Esophagus squamous epithelium (tissue), 5 donors: ENCODE measurements around the gene PSMB10. TPM values are rescaled to one million over a fixed set of nuclear protein-coding genes. Genes with fewer than 3 reads are reported as not detected.

Experiments used
- DNase-seq: peaks from one replicate; lab custom pipeline; 2025; lab: John Stamatoyannopoulos, UW
- H3K27ac ChIP-seq, 4 donors: fragments of 200-600 bp; sonication (generic); one replicate each; pipeline ENCODE4 v1.5.1; 2016 to 2019; ENCODE audit warnings: mild to moderate bottlenecking in 1 of 4
- H3K27me3 ChIP-seq, 4 donors: fragments of 200-600 bp; sonication (generic); 1 replicate in 3 of 4; 2 replicates in 1 of 4; pipeline versions ENCODE4 v1.5.1 to v1.6.0; 2017 to 2021; ENCODE audit warnings: antibody characterized with exemption in 1 of 4
- H3K36me3 ChIP-seq, 3 donors: fragments of 200-600 bp; sonication (generic); one replicate each; pipeline ENCODE4 v1.5.1; 2016 to 2019
- H3K4me1 ChIP-seq, 3 donors: fragments of 200-600 bp; sonication (generic); one replicate each; pipeline ENCODE4 v1.5.1; 2017 to 2019
- H3K4me3 ChIP-seq, 4 donors: fragments of 200-600 bp; sonication (generic); 1 replicate in 3 of 4; 2 replicates in 1 of 4; pipeline ENCODE4 v1.5.1; 2016 to 2019; ENCODE audit warnings: mild to moderate bottlenecking in 2 of 4, moderate library complexity in 1 of 4
- H3K9me3 ChIP-seq, 3 donors: fragments of 200-600 bp; sonication (generic); one replicate each; pipeline ENCODE4 v1.5.1; 2016 to 2019
- POLR2A ChIP-seq, 4 donors: fragments of 450-650 bp; IDR thresholded peaks; one replicate each; pipeline ENCODE4 v1.6.1; 2017; ENCODE audit warnings: antibody characterized with exemption in 4 of 4, mild to moderate bottlenecking in 4 of 4, moderate library complexity in 3 of 4
- WGBS, 2 donors: methylation state at CpG; one replicate each; pipeline ENCODE4 v1.1.5; 2018; 5-methylcytosine and 5-hydroxymethylcytosine counted together
- intact Hi-C: fragments of 100-400 bp; cut with DNase I; formaldehyde crosslinking; loops from one replicate; pipeline ENCODE4 v1.15.0; 2022
- total RNA-seq, 4 donors: library from RNA; depleted of rRNA; stranded (reverse); fragments of >200 nt; gene quantifications; one replicate each; pipeline ENCODE4 v1.1.0, GENCODE V29; 2016
- TF ChIP-seq, protein P1 (sequence below), 6 experiments: fragments of 450-650 bp in 4 of 6; fragments of 200-600 bp in 2 of 6; sonication (generic) in 2 of 6; IDR thresholded peaks; one replicate each; pipeline ENCODE4 v1.5.1; 2016 to 2019; ENCODE audit warnings: antibody characterized with exemption in 6 of 6, mild to moderate bottlenecking in 4 of 6, moderate library complexity in 4 of 6
- donor health status: DM: yes; HTN: yes; CAD: no.

The PSMB10 gene
- total RNA-seq, 4 donors from 2014 or later, result 20.7 to 28.4 (median 25.3) TPM

DNA sequence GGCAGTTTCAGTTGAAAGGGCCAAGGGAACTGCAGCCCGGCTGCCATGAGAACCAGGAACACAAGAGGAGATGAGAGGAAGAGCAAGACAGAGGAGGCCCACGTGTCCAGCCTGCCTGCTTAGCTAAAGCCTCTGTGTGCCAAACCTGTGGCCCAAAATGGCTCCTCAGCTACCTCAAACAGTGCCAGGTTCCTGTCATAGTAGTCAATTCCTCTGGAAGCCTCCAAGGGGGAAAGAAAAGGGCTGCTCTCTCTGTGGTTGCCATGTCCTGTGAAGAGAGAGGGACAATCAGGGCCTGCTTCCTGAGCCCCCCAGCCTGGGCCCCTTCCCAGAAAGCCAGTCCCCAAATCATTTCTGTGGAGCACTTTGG, 26.6 kb upstream of the PSMB10 start:
- Histone ChIP-seq H3K4me3 (no peak overlapping the region), H3K4me1 (peaks cover 30 to 100% (median 68%) of the 10 kb centered on the region in 3 donors)

DNA sequence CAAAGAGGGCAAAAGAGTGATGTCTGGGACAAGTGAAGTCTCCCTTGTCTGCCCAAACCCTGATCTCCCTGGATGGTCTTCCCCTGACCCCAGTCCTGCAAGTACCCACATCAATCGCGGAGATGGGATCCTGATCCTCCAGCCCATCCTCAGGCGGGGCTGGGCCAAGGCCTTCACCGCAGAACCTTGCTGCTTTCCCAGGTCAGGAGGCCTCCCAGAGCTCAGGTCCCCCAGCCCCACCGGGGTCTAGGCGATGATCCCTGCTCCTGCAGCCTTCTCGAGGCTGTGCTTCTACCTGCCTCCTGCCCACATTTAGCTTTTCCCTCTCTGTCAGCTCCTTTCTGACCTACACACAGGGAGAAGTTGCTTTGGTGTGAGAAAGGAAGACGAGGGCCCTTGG, 25.5 kb upstream of the PSMB10 start:
- H3K27me3 ChIP-seq, result no peaks in the 10 kb centered on the region
- H3K36me3 ChIP-seq, result peaks cover 6 to 65% (median 9%) of the 10 kb centered on the region in 3 donors
- no peaks in the 10 kb centered on the region for H3K9me3 ChIP-seq
- peak overlapping the region in 3 of 4 donors; percentile 21 to 72 (median 60) for H3K27ac ChIP-seq
- no peak for DNase-seq
- intact Hi-C loops, result no loop called here
- peaks cover 24 to 90% (median 65%) of the 10 kb centered on the region in 3 donors for H3K4me1 ChIP-seq
- H3K4me3 ChIP-seq, result no peak overlapping the region
- TF ChIP-seq, protein P1, sequence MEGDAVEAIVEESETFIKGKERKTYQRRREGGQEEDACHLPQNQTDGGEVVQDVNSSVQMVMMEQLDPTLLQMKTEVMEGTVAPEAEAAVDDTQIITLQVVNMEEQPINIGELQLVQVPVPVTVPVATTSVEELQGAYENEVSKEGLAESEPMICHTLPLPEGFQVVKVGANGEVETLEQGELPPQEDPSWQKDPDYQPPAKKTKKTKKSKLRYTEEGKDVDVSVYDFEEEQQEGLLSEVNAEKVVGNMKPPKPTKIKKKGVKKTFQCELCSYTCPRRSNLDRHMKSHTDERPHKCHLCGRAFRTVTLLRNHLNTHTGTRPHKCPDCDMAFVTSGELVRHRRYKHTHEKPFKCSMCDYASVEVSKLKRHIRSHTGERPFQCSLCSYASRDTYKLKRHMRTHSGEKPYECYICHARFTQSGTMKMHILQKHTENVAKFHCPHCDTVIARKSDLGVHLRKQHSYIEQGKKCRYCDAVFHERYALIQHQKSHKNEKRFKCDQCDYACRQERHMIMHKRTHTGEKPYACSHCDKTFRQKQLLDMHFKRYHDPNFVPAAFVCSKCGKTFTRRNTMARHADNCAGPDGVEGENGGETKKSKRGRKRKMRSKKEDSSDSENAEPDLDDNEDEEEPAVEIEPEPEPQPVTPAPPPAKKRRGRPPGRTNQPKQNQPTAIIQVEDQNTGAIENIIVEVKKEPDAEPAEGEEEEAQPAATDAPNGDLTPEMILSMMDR (IDR thresholded peaks at IDR 0.05), result no peak
- TF ChIP-seq POLR2A (IDR thresholded peaks at IDR 0.05), result no peak
- 59 to 90% methylated on average over 4 to 5 of the region's 8 CpGs for WGBS, 2 donors

More for the DNA sequence above, 26.6 kb upstream of the PSMB10 start:
- no peaks in the 10 kb centered on the region for H3K27me3 ChIP-seq
- peaks cover 6 to 53% (median 9%) of the 10 kb centered on the region in 3 donors for H3K36me3 ChIP-seq
- TF ChIP-seq POLR2A (IDR thresholded peaks at IDR 0.05), result no peak
- TF ChIP-seq, protein P1 (IDR thresholded peaks at IDR 0.05), result no peak
- intact Hi-C loops, result no loop called here
- no peaks in the 10 kb centered on the region for H3K9me3 ChIP-seq
- no peak for DNase-seq
- H3K27ac ChIP-seq, result peak overlapping the region; percentile 7 to 72 (median 46)
- WGBS, 2 donors, result 61 to 74% methylated on average over 2 of the region's 2 CpGs

DNA sequence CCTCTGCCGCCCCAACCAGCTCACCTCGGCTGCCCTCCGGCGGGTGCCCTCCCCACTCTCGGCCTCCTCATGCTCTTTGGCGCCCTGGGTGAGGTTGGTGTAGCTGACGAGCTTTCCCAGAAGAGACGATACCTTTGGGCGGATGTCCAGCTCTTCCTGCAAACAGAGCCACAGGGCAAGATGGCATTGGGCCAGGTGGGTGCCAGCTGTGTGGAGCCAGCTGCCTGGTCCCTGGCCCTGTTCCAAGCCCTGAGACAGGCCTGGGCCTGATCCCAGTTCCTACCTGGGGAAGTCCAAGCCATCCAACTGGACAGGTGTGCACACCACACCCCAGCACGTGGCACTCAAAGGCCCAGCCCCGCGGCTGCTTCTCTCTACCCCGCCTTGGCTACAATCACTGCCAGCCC, 24.9 kb upstream of the PSMB10 start:
- no peaks in the 10 kb centered on the region for H3K9me3 ChIP-seq
- intact Hi-C loops, result no loop called here
- 32 to 44% methylated on average over 5 to 10 of the region's 13 CpGs for WGBS, 2 donors
- no peak overlapping the region for H3K4me3 ChIP-seq
- H3K27me3 ChIP-seq, result no peaks in the 10 kb centered on the region
- no peak for TF ChIP-seq POLR2A (IDR thresholded peaks at IDR 0.05)
- TF ChIP-seq, protein P1 (IDR thresholded peaks at IDR 0.05), result no peak
- DNase-seq, result no peak
- peaks cover 6 to 68% (median 9%) of the 10 kb centered on the region in 3 donors for H3K36me3 ChIP-seq
- peaks cover 18 to 84% (median 59%) of the 10 kb centered on the region in 3 donors for H3K4me1 ChIP-seq
- H3K27ac ChIP-seq, result peak overlapping the region; percentile 21 to 72 (median 46)

DNA sequence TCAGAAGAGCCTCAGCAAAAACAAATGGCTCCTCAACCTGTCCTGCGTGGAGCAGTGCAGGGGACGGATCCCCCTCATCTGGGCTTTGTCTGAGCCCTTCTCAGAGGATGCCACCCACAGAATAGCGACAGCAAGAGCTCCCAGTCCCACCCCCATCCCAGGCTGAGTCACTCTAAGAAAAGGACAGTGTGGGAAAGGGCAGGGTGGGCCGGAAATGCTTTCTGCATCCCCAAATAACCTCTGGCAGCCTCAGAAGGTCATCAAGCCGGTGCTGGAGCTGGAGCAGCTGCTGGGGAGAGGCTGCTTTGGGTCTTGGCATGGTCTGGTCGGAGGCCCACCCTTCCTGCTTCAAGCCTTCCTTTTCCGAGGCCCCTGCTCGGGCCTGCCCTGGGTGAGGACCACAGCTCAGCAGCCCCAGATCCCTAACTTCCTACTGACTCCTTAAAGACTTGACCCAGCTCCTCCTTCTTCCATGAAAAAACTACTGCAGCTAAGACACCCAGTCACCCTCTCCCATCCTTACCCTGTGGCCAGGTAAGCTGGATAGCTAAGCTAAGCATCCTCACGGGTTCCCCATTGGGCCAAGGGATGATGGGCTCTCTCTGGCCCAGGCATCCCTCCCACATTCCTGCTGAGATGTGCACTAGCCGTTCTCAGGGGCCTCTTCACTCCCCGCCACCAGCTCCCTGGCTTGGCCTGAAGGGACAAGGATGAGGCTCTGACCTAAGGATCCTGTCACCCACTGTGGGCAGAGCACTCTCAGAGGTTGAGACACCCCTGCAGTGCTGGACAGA, 23.1 kb upstream of the PSMB10 start:
- Histone ChIP-seq H3K27me3 (no peaks in the 10 kb centered on the region), H3K27ac (peak overlapping the region; percentile 44 to 72 (median 54)), H3K9me3 (no peaks in the 10 kb centered on the region), H3K36me3 (peaks cover 6 to 85% (median 13%) of the 10 kb centered on the region in 3 donors), H3K4me3 (no peak overlapping the region), H3K4me1 (peaks cover 14 to 66% (median 51%) of the 10 kb centered on the region in 3 donors)
- WGBS, 2 donors, result 38 to 74% methylated on average over 5 to 9 of the region's 11 CpGs
- no peak for DNase-seq
- intact Hi-C loops, result no loop called here
- no peak for TF ChIP-seq POLR2A (IDR thresholded peaks at IDR 0.05)
- TF ChIP-seq, protein P1 (IDR thresholded peaks at IDR 0.05), result no peak

DNA sequence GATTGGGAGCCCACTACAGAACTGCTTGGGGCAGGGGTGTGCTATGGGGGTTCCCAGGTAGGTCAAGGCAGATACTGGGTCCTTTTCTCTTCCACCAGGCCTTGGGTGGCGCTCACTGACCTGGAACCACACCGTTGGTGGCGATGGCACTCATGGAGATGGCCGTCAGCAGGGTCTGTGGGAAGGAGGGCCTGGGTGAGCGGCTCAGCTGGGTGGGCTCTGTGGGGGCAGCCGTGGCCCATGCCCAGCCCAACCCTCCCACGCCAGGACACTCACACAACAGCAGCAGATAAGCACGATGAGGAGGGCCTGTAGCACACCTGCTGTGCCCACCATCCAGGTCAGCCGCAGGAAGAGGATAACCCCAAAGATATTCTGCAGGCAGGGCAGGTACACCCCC, 21.0 kb upstream of the PSMB10 start:
- H3K27ac ChIP-seq, result peak overlapping the region in 1 of 4 donors; percentile 72
- no peak for DNase-seq

More for the DNA sequence above, 21.0 kb upstream of the PSMB10 start:
- H3K9me3 ChIP-seq, result no peaks in the 10 kb centered on the region
- no peaks in the 10 kb centered on the region for H3K27me3 ChIP-seq
- WGBS, 2 donors, result 100% methylated on average over 1 of the region's 9 CpGs; no CpG with 5 or more reads in 1 of the 2 donors
- intact Hi-C loops, result no loop called here
- H3K4me1 ChIP-seq, result peaks cover 8 to 50% (median 33%) of the 10 kb centered on the region in 3 donors
- no peak for TF ChIP-seq POLR2A (IDR thresholded peaks at IDR 0.05)
- TF ChIP-seq, protein P1 (IDR thresholded peaks at IDR 0.05), result no peak
- peaks cover 6 to 96% (median 15%) of the 10 kb centered on the region in 3 donors for H3K36me3 ChIP-seq
- no peak overlapping the region for H3K4me3 ChIP-seq
